GM10248 (cell line): ENCODE measurements around the gene SIAH3.

ENCODE experiments used
- CTCF ChIA-PET: fragments of 300-600 bp; sonication (Branson Sonifier 250); formaldehyde crosslinking; extraction: SDS; loops from one replicate; lab custom pipeline; 2021; ENCODE audit warnings: antibody characterized with exemption; lab: Yijun Ruan, JAX
- POLR2A ChIA-PET: fragments of 350-650 bp; sonication (Branson Sonifier 250); formaldehyde crosslinking; extraction: SDS; loops from one replicate; lab custom pipeline; 2020; ENCODE audit warnings: antibody characterized with exemption; lab: Yijun Ruan, JAX
- DNase-seq: peaks from one replicate; pipeline ENCODE4 v3.0.0; 2012; ENCODE audit errors: extremely low spot score
- TF ChIP-seq, protein P1 (sequence below): IDR thresholded peaks from 2 replicates; pipeline ENCODE4 v1.5.1; 2012; ENCODE audit warnings: mild to moderate bottlenecking, low read depth; ENCODE audit errors: extremely low read depth, missing control alignments, control extremely low read depth

The SIAH3 gene

DNA sequence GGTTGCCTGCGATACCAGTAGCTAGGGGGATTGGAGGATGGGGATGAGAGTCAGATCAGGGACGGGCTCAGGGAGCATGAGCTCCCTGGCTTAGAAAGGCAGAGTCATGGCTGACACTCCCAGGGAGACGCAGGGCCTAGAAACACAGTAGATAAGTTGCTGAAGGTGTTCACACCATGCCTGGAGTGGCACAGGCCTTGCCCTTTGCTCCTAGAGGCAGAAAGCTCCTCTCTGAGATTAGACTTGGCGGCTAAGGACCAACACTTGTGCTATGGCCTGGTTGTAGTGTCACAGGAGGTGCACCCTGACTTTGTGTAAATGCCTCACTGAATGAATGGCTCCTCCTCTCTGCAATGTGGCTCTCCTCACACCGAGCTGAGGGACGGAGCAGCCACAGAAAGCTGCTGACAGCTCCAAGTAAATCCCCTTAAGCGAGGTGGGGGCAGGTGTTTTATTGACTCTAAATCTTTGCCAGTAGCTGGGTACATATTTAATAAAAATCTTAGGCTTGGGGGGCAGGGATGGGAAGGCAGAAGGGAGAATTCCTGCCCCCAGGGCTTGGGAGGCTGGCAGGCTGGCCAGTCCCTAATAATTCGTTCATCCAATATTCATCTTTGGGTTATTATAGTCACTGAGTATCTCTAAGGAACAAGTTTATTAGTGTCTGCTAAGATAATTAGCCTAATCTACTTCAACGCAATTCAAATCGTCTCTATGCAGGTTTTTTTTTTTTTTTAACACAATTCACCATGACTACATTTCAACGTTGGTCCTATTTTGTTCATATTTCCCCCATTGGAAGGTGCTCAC is 54.9 kb downstream of the SIAH3 start:
- DNase-seq: no peak
- TF ChIP-seq, protein P1, sequence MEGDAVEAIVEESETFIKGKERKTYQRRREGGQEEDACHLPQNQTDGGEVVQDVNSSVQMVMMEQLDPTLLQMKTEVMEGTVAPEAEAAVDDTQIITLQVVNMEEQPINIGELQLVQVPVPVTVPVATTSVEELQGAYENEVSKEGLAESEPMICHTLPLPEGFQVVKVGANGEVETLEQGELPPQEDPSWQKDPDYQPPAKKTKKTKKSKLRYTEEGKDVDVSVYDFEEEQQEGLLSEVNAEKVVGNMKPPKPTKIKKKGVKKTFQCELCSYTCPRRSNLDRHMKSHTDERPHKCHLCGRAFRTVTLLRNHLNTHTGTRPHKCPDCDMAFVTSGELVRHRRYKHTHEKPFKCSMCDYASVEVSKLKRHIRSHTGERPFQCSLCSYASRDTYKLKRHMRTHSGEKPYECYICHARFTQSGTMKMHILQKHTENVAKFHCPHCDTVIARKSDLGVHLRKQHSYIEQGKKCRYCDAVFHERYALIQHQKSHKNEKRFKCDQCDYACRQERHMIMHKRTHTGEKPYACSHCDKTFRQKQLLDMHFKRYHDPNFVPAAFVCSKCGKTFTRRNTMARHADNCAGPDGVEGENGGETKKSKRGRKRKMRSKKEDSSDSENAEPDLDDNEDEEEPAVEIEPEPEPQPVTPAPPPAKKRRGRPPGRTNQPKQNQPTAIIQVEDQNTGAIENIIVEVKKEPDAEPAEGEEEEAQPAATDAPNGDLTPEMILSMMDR: no peak
- CTCF ChIA-PET: interaction anchor here (1.2 to 4.7 kb wide), 4 partner anchors 11 to 79 kb away, joined by 3 to 19 read pairs (median 3); no protein-coding TSS in a partner anchor
- POLR2A ChIA-PET: no interaction called here

DNA sequence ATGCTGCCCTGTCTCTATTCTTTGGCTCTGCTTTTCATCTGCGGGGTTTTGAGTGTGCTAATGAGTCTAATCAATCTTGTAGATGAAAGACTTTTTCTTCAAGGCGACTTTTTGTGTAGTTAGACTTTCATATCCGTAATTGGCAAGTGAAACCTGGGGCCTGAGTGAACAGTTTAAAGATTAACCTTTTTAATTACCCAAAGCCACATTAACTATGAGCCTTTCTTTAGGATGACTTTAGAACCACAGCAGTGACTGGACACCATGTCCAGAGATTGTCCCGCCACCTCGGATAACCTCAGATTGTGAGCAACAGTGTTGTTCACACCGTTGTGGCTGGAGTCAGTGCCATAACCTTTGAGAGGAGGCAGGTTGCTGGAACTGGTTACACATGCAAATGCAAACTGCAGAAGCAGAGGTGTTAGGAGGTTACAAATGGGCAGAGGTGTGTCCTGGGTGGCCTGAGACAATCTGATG is 58.7 kb downstream of the SIAH3 start:
- CTCF ChIA-PET: interaction anchor here (1.6 kb wide), 1 partner anchor 15 kb away, joined by 6 read pairs; no protein-coding TSS in a partner anchor

GRCh38 chr13:45788011-45788410 is 63.5 kb downstream of the SIAH3 start:
- ChIA-PET POLR2A (no interaction called here), CTCF (no interaction called here)
- TF ChIP-seq, protein P1: no peak
- DNase-seq: no peak

More for the DNA sequence above, 58.7 kb downstream of the SIAH3 start:
- POLR2A ChIA-PET: no interaction called here
- no peak for DNase-seq
- TF ChIP-seq, protein P1: no peak

GRCh38 chr13:45787346-45787745 is 64.2 kb downstream of the SIAH3 start:
- CTCF ChIA-PET: no interaction called here

GRCh38 chr13:45786293-45786920 is 65.1 kb downstream of the SIAH3 start:
- TF ChIP-seq, protein P1: no peak
- CTCF ChIA-PET: interaction anchor here (1.5 kb wide), 1 partner anchor 8 kb away, joined by 4 read pairs; no protein-coding TSS in a partner anchor
- POLR2A ChIA-PET: no interaction called here
- DNase-seq: no peak

More at GRCh38 chr13:45787346-45787745, 64.2 kb downstream of the SIAH3 start:
- DNase-seq: no peak
- POLR2A ChIA-PET: no interaction called here
- TF ChIP-seq, protein P1: no peak
